Activated naive CD4-positive, alpha-beta T cell treated with anti-CD3 and anti-CD28 coated beads for 36 hours (primary cell): Measurements from ENCODE around the gene OR56A1. TPM values are rescaled to one million over a fixed set of nuclear protein-coding genes. Genes with fewer than 3 reads are reported as not detected.
"Not testable (repeated sequence)": the region's sequence is repeated elsewhere in the genome, so short reads cannot be mapped to it uniquely, and the experiment has no call there.

Experiments
- CTCF ChIA-PET: fragments of 350-600 bp; sonication (Branson Sonifier 250); formaldehyde crosslinking; loops from one replicate; lab custom pipeline; 2021; ENCODE audit warnings: antibody characterized with exemption; lab: Charles Lee
- DNase-seq: peaks from one replicate; pipeline ENCODE4 v3.0.0-alpha.2; 2020
- H3K27ac Mint-ChIP-seq: one replicate; pipeline ENCODE4 v1.8.0; 2021; ENCODE audit warnings: mild to moderate bottlenecking, mixed read lengths
- H3K27me3 Mint-ChIP-seq: one replicate; pipeline ENCODE4 v1.8.0; 2021; ENCODE audit warnings: low read depth, mixed read lengths
- H3K36me3 Mint-ChIP-seq: one replicate; pipeline ENCODE4 v1.8.0; 2021; ENCODE audit warnings: low read depth, mixed read lengths
- H3K4me1 Mint-ChIP-seq: one replicate; pipeline ENCODE4 v1.8.0; 2021; ENCODE audit warnings: low read depth, mixed read lengths
- H3K4me3 Mint-ChIP-seq: one replicate; pipeline ENCODE4 v1.8.0; 2021; ENCODE audit warnings: mild to moderate bottlenecking, moderate library complexity, mixed read lengths
- H3K9me3 Mint-ChIP-seq: one replicate; pipeline ENCODE4 v1.8.0; 2021; ENCODE audit warnings: mixed read lengths
- intact Hi-C: fragments of 100-400 bp; cut with micrococcal nuclease; formaldehyde crosslinking; loops from one replicate; pipeline ENCODE4 v1.15.1; 2023
- total RNA-seq, 2 experiments: library from RNA; stranded (reverse); gene quantifications; one replicate each; pipeline ENCODE4 v1.2.3, GENCODE V29; 2021

OR56A1 gene
- not detected for total RNA-seq

GRCh38 chr11:6030708-6031405 lies at the start of gene OR56A1:
Gene OR56A1, minus strand, starts transcription at chr11:6030758. Its CDS starts 3,066 bp downstream, at chr11:6027692.
- intact Hi-C loops = no loop called here
- CTCF ChIA-PET = no interaction called here
- Mint-ChIP-seq H3K36me3 (no peaks in the 10 kb centered on the region), H3K27ac (no peak within 1 kb of the TSS), H3K27me3 (peaks cover 12% of the 10 kb centered on the region), H3K4me1 (no peaks in the 10 kb centered on the region), H3K4me3 (no peak within 1 kb of the TSS), H3K9me3 (no peaks in the 10 kb centered on the region)
- no peak for DNase-seq

- intact Hi-C loops = no loop called here
- peaks cover 3% of the 10 kb centered on the region for H3K27me3 Mint-ChIP-seq
- H3K4me3 Mint-ChIP-seq = no peak overlapping the region
- H3K9me3 Mint-ChIP-seq = peaks cover 19% of the 10 kb centered on the region
- H3K36me3 Mint-ChIP-seq = no peaks in the 10 kb centered on the region
- CTCF ChIA-PET = interaction anchor here (0.5 kb wide), 1 partner anchor 282 kb away, joined by 4 read pairs; no protein-coding TSS in a partner anchor
- no peak for DNase-seq
- H3K4me1 Mint-ChIP-seq = no peaks in the 10 kb centered on the region
- H3K27ac Mint-ChIP-seq = no peak overlapping the region
Measured at GRCh38 chr11:6079463-6079862, 48.9 kb upstream of the OR56A1 start.

GRCh38 chr11:6077723-6078122 lies 47.2 kb upstream of the OR56A1 start:
- Mint-ChIP-seq H3K4me1 (no peaks in the 10 kb centered on the region), H3K9me3 (peaks cover 13% of the 10 kb centered on the region), H3K27me3 (peaks cover 3% of the 10 kb centered on the region), H3K27ac (no peak overlapping the region), H3K36me3 (no peaks in the 10 kb centered on the region), H3K4me3 (no peak overlapping the region)
- CTCF ChIA-PET = no interaction called here
- intact Hi-C loops = no loop called here
- DNase-seq = no peak

GRCh38 chr11:6076443-6076842 lies 45.9 kb upstream of the OR56A1 start:
- H3K27me3 Mint-ChIP-seq, intact Hi-C loops, H3K36me3 Mint-ChIP-seq, H3K4me1 Mint-ChIP-seq, CTCF ChIA-PET, H3K27ac Mint-ChIP-seq, DNase-seq, H3K4me3 Mint-ChIP-seq: not testable (repeated sequence)
- H3K9me3 Mint-ChIP-seq = peaks cover 13% of the 10 kb centered on the region

GRCh38 chr11:6067502-6067901 lies 36.9 kb upstream of the OR56A1 start:
- intact Hi-C loops = no loop called here
- H3K27me3 Mint-ChIP-seq = peaks cover under 1% of the 10 kb centered on the region
- H3K27ac Mint-ChIP-seq = no peak overlapping the region
- H3K36me3 Mint-ChIP-seq = no peaks in the 10 kb centered on the region
- no peak overlapping the region for H3K4me3 Mint-ChIP-seq
- no peaks in the 10 kb centered on the region for H3K4me1 Mint-ChIP-seq
- H3K9me3 Mint-ChIP-seq = no peaks in the 10 kb centered on the region
- CTCF ChIA-PET = no interaction called here
- DNase-seq = no peak

- Mint-ChIP-seq H3K27me3 (peaks cover 10% of the 10 kb centered on the region), H3K9me3 (no peaks in the 10 kb centered on the region), H3K36me3 (no peaks in the 10 kb centered on the region), H3K4me3 (no peak overlapping the region), H3K27ac (no peak overlapping the region), H3K4me1 (no peaks in the 10 kb centered on the region)
- intact Hi-C loops = no loop called here
- DNase-seq = no peak
- CTCF ChIA-PET = no interaction called here
Measured at GRCh38 chr11:6062691-6063358, 32.3 kb upstream of the OR56A1 start.

- Mint-ChIP-seq H3K4me3 (no peak overlapping the region), H3K27ac (no peak overlapping the region), H3K27me3 (peaks cover 10% of the 10 kb centered on the region), H3K9me3 (no peaks in the 10 kb centered on the region), H3K4me1 (no peaks in the 10 kb centered on the region), H3K36me3 (no peaks in the 10 kb centered on the region)
- CTCF ChIA-PET = no interaction called here
- no peak for DNase-seq
- intact Hi-C loops = no loop called here
Measured at GRCh38 chr11:6061475-6061874, 30.9 kb upstream of the OR56A1 start.

- Mint-ChIP-seq H3K36me3 (no peaks in the 10 kb centered on the region), H3K4me1 (no peaks in the 10 kb centered on the region), H3K9me3 (no peaks in the 10 kb centered on the region), H3K27me3 (peaks cover 19% of the 10 kb centered on the region), H3K4me3 (no peak overlapping the region), H3K27ac (no peak overlapping the region)
- DNase-seq = no peak
- CTCF ChIA-PET = no interaction called here
- intact Hi-C loops = no loop called here
Measured at GRCh38 chr11:6057452-6057851, 26.9 kb upstream of the OR56A1 start.

GRCh38 chr11:6055569-6055968 lies 25.0 kb upstream of the OR56A1 start:
- H3K27ac Mint-ChIP-seq = no peak overlapping the region
- no peak for DNase-seq
- H3K4me3 Mint-ChIP-seq = no peak overlapping the region
- peaks cover 12% of the 10 kb centered on the region for H3K27me3 Mint-ChIP-seq
- CTCF ChIA-PET = interaction anchor here (0.6 kb wide), 1 partner anchor 45 kb away, joined by 7 read pairs; no protein-coding TSS in a partner anchor
- intact Hi-C loops = no loop called here
- no peaks in the 10 kb centered on the region for H3K36me3 Mint-ChIP-seq
- H3K9me3 Mint-ChIP-seq = no peaks in the 10 kb centered on the region
- no peaks in the 10 kb centered on the region for H3K4me1 Mint-ChIP-seq

GRCh38 chr11:6052374-6052773 lies 21.8 kb upstream of the OR56A1 start:
- Mint-ChIP-seq H3K36me3 (no peaks in the 10 kb centered on the region), H3K27ac (no peak overlapping the region), H3K4me3 (no peak overlapping the region), H3K27me3 (peaks cover 11% of the 10 kb centered on the region), H3K9me3 (no peaks in the 10 kb centered on the region), H3K4me1 (no peaks in the 10 kb centered on the region)
- intact Hi-C loops = no loop called here
- CTCF ChIA-PET = no interaction called here
- no peak for DNase-seq

GRCh38 chr11:6040874-6041273 lies 10.3 kb upstream of the OR56A1 start:
- H3K27ac Mint-ChIP-seq = no peak overlapping the region
- no peaks in the 10 kb centered on the region for H3K4me1 Mint-ChIP-seq
- H3K27me3 Mint-ChIP-seq = peaks cover 3% of the 10 kb centered on the region
- CTCF ChIA-PET = interaction anchor here (0.6 to 1.7 kb wide), 3 partner anchors 49 to 322 kb away, joined by 3 read pairs; partner anchors contain the start of gene OR56B4
- H3K4me3 Mint-ChIP-seq = no peak overlapping the region
- DNase-seq = no peak
- no peaks in the 10 kb centered on the region for H3K9me3 Mint-ChIP-seq
- H3K36me3 Mint-ChIP-seq = no peaks in the 10 kb centered on the region
- intact Hi-C loops = no loop called here

GRCh38 chr11:6027501-6027900 lies 3.1 kb downstream of the OR56A1 start:
- Mint-ChIP-seq H3K27me3 (peaks cover 12% of the 10 kb centered on the region), H3K9me3 (no peaks in the 10 kb centered on the region), H3K36me3 (no peaks in the 10 kb centered on the region), H3K4me3 (no peak overlapping the region), H3K27ac (no peak overlapping the region), H3K4me1 (no peaks in the 10 kb centered on the region)
- DNase-seq = no peak
- CTCF ChIA-PET = interaction anchor here (0.7 kb wide), 1 partner anchor 693 kb away, joined by 4 read pairs; no protein-coding TSS in a partner anchor
- intact Hi-C loops = no loop called here

GRCh38 chr11:6025056-6025455 lies 5.5 kb downstream of the OR56A1 start:
- intact Hi-C loops = no loop called here
- H3K36me3 Mint-ChIP-seq = no peaks in the 10 kb centered on the region
- H3K4me1 Mint-ChIP-seq = no peaks in the 10 kb centered on the region
- H3K27ac Mint-ChIP-seq = no peak overlapping the region
- H3K4me3 Mint-ChIP-seq = no peak overlapping the region
- CTCF ChIA-PET = interaction anchor here (0.6 to 1.3 kb wide), 4 partner anchors 24 to 338 kb away, joined by 4 to 5 read pairs (median 4); no protein-coding TSS in a partner anchor
- peaks cover 17% of the 10 kb centered on the region for H3K27me3 Mint-ChIP-seq
- H3K9me3 Mint-ChIP-seq = no peaks in the 10 kb centered on the region
- DNase-seq = no peak
